HG03060 (cell line): ENCODE results near the gene OLFML2A.
"Not testable (repeated sequence)": the region's sequence is repeated elsewhere in the genome, so short reads cannot be mapped to it uniquely, and the experiment has no call there.

ENCODE experiments used
- ATAC-seq: cut with Tn5 transposase; IDR thresholded peaks from one replicate; pipeline ENCODE4 v1.9.1; 2021; ENCODE audit warnings: low read depth, moderate number of reproducible peaks; ENCODE audit not compliant: unreplicated experiment

OLFML2A gene

DNA sequence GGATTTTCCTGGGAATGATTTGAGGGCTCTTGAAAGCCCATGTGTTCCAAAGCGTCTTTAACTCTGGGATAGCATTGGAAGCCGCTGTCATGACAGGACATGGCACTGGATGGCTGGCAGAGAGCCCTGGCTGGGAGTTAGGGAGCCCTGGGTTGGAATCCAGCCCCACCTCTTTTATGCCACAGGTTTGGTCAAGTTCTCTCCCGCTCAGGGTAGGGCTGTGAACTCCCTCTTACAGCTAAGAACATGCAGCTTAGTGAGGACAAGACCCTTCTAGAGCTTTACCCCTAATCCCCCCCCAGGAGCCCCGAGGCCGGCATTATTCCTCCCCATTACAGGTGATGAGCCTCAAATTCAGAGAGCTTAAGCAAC lies 37.2 kb downstream of the OLFML2A start:
- ATAC-seq: no peak

DNA sequence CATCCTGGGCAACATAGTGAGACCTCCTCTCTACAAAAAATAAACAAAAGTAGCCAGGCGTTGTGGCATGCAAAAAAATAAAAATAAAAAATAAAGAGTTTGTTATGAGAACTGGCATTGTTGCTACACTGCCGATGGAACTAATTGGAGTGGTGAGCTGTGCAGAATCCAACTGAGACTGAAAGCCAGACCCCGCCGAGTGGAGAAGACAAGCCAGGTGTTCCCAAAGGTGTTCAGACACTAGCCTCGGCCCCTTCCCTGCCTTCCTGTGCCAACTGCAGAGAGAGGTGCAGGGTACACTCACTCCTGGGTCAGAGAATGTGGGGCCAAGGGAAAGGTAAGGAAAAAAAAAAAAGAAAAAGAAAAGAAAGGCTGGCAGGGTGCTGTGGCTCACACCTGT lies 38.7 kb downstream of the OLFML2A start:
- ATAC-seq: no peak

- ATAC-seq: no peak
These were observed 41.7 kb downstream of the OLFML2A start for GRCh38 chr9:124818431-124819281.

- no peak for ATAC-seq
These were observed 44.0 kb downstream of the OLFML2A start for GRCh38 chr9:124820698-124821623.

DNA sequence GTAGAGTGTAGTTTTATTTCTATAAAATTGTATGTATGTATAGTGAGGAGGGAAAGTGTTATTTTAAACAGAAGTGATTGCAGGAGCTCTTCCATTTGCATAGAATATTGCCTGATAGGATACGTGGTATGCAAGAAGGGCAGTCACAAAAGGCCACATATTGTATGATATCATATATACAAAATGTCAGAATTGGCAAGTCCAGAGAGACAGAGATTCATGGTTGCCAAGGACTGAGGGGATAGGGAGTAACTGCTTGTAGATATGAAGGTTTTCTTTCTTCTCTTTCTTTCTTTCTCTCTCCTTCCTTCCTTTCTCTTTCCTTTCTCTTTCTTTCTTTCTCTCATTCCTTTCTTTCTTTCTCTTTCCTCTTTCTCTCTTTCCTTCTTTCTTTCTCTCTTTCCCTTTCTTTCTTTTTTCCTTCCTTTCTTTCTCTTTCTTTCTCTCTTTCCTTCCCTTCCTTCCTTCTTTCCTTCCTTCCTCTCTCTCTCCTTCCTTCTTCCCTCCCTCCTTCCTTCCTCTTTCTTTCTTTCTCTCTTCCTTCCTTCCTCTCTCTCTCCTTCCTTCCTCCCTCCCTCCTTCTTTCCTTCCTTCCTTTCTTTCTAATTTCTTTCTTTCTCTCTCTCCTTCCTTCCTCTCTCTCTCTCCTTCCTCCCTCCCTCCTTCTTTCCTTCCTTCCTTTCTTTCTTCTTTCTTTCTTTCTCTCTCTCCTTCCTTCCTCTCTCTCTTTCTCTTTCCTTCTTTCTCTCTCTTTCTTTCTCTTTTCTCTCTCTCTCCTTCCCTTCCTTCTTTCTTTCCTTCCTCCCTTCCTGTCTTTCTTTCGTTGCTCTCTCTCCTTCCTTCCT lies 51.8 kb downstream of the OLFML2A start:
- no peak for ATAC-seq

- ATAC-seq: no peak
These were observed 52.4 kb downstream of the OLFML2A start for GRCh38 chr9:124829334-124829669.

DNA sequence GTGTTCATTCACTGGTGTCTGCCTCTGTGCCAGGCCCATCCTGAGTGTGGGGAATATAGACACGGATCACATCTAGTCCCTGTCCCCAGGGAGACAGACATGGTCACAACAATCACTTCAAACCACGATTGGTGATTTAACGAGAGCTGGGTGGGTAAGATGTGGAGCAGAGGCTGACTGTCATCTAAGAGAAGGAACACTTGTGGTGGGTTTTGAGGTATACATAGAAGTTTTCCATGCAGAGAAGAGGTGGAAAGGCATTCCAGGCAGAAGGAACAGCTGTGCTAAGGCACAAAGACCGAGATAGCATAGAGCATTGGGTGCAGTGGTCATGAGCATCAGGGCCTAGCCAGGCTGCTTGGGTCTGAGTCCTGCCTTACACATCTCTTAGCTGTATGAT lies 53.7 kb downstream of the OLFML2A start:
- ATAC-seq: no peak

GRCh38 chr9:124831642-124832364 lies 54.9 kb downstream of the OLFML2A start:
- no peak for ATAC-seq

GRCh38 chr9:124834591-124834990 lies 57.7 kb downstream of the OLFML2A start:
- no peak for ATAC-seq

DNA sequence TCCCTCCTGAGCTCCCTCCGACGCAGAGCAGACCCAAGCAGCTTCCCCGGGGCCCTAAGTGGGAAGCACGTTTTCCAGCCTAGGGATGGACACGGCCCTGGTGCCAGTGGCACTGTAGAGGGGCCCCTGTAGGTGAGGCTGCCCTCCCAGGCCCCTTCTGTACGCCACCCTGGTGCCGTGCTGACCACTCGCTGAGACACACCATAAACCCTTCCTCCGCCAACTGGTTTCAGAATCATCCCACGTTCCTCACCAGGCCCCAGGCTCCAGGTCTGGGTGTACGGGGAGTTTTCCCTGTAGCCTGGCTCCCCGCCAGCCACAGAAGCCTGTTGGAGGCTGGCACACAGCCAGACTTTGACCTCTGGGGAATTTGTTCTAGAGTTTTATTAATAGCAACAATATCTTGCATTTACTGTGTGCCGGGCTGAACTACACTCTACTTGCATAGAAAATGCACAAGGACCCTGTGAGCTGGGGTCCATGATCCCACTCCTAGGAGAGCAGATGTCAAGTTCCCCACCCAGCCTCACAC lies 58.2 kb downstream of the OLFML2A start:
- no peak for ATAC-seq

- not testable (repeated sequence) for ATAC-seq
These were observed 61.2 kb downstream of the OLFML2A start for GRCh38 chr9:124838132-124838531.

DNA sequence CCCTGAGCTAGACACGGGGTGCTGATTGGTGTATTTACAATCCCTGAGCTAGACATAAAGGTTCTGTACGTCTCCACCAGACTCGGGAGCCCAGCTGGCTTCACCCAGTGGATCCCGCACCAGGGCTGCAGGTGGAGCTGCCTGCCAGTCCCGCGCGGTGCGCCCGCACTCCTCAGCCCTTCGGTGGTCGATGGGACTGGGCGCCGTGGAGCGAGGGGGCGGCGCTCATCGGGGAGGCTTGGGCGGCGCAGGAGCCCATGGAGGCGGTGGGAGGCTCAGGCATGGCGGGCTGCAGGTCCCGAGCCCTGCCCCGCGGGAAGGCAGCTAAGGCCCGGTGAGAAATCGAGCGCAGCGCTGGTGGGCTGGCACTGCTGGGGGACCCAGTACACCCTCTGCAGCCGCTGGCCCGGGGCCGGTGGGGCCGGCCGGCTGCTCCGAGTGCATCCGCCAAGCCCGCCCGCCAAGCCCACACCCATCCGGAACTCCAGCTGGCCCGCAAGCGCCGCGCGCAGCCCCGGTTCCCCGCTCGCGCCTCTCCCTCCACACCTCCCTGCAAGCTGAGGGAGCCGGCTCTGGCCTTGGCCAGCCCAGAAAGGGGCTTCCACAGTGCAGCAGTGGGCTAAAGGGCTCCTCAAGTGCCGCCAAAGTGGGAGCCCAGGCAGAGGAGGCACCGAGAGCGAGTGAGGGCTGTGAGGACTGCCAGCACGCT lies 61.8 kb downstream of the OLFML2A start:
- not testable (repeated sequence) for ATAC-seq

GRCh38 chr9:124839612-124840299 lies 62.8 kb downstream of the OLFML2A start:
- ATAC-seq: no peak

- no peak for ATAC-seq
These were observed 63.4 kb downstream of the OLFML2A start for GRCh38 chr9:124840300-124840833.

DNA sequence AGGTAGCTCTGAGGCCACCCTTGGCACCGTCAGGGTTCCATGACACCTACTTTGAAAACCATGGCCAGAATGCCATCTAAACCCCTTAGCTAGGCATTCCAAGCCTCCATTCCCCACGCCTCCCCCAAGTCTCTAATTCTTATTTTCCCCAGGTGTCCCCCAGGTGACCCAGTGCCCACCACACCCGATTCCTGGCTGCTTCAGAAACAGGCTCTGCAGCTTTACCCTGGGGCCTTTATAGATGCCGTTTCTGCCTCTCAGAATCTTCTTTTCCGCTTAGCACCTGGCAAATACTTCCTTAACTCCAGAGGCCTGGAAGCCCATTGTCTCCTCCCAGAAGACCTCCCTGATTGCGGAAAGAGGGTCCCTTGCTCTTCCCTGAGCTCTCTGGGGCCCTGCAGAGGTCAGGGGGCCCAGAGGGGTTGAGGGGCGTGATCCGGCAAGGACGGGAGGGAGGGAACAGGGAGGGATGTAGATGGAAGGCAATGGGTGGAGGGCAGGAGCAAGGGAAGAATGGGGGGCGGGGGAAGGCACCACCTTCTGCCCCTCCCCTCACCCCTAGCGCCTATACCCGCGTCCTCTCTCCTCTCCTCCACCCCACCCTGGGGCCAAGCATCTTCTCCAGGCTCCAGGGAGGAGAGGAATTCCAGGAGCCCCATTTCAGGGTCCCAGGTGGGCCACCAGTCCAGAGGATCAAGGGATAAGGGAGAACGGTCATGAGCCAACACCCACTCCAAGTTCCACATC lies 64.3 kb downstream of the OLFML2A start:
- ATAC-seq: no peak

GRCh38 chr9:124843456-124844034 lies 66.6 kb downstream of the OLFML2A start:
- ATAC-seq: no peak

DNA sequence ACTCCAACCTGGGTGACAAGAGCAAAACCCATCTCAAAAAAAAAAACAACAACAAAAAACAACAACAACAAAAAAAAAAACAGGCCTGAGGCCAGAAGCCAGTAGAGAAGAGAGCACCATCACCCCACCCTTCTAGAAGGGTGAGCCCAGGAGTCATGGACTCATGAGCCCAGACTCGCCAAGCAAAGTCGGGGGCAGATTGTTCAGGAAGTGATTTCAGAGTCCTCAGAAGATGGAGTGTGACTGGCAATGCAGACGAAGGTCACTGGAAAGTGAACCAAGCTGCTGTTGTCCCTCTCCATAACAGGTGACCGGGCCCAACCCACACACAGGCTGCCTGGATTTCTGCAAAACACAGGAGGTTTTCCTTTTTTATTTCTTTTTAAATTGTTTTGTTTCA lies 67.4 kb downstream of the OLFML2A start:
- ATAC-seq: no peak
